SU-DHL-6 (cell line): Measurements from ENCODE around the gene TRIM63.

Experiments
- CTCF ChIP-seq: fragments of 200-600 bp; sonication (generic); IDR thresholded peaks from one replicate; pipeline ENCODE4 v1.5.1; 2017; ENCODE audit warnings: antibody characterized with exemption, mild to moderate bottlenecking, low read length, moderate library complexity; ENCODE audit not compliant: insufficient read depth, poor library complexity, severe bottlenecking
- EZH2phosphoT487 ChIP-seq: fragments of 200-600 bp; sonication (generic), shearing (Covaris generic); conservative IDR thresholded peaks from 2 replicates; pipeline ENCODE4 v1.6.1; 2018; ENCODE audit warnings: mild to moderate bottlenecking, antibody characterized with exemption, low read length, moderate library complexity, mixed read lengths

DNA sequence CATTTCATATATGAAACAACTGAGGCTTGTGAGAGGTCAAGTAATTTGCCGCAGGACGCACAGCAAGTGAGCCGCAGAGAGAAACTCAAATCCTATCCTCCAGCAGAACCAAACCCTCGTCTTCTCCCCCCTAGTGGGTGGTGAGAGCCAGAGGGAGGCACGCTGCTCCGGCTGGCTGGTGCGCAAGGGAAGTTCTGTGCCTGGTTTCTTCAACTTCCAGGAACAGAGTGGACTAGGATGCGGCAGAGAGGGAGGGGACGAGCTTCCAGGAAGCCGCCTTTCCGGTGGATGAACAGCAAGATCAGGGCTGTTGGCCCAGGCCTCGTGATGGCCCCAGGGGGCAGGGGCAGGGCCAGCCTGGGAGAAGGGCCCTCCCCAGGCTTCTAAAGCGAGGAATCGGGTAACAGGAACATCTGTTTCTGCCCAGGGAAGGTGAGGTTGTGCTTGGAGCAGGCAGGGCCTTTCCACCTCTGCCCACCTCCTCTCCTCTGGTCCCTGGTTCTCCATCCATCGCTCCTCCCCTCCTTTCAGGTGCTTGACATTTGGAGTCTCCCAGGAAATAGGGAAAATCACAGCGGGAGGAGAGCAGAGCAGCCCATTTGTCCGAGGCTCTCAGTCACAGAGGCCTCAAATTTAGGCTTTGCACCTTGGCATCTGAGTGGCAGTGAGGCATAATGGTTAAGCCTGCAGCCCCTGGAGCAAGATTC, 27.4 kb upstream of the TRIM63 start:
- TF ChIP-seq CTCF = no peak
- TF ChIP-seq EZH2phosphoT487 = no peak
